CD4-positive, alpha-beta T cell treated with Interleukin-1 beta for 1 hour (primary cell): ENCODE measurements around the gene SEMA4D.

Source experiments
- DNase-seq, 2 donors: peaks; one replicate each; pipeline ENCODE4 v3.0.0-alpha.2; 2020 to 2022

Gene SEMA4D

GRCh38 chr9:89408628-89409101, 89.2 kb downstream of the SEMA4D start:
- DNase-seq = peak; percentile 71 to 75

GRCh38 chr9:89407070-89407469, 90.8 kb downstream of the SEMA4D start:
- DNase-seq = no peak

GRCh38 chr9:89405826-89406225, 92.1 kb downstream of the SEMA4D start:
- DNase-seq = peak in 1 of 2 donors; percentile 30

DNA sequence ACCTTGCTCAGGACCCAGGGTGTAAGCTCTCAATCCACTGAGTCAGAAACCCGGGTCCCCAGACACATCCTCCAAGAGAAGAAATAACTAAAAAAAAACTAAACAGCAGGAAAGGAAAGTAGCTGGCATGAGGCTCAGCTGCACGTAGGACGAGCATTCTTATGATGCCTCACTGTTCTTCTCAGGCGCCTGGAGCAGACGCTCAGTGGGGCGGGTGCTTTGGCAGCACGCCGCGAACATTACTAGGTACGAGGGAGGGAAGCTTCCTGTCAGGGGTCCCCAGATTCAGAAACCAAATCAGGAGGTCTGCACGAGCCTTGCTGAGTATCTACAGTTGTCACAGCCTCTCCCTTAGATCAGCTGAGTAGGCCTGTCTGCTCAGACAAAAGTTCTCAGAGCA, 93.8 kb downstream of the SEMA4D start:
- DNase-seq = no peak

GRCh38 chr9:89402695-89403427, 95.1 kb downstream of the SEMA4D start:
- DNase-seq = no peak

GRCh38 chr9:89400403-89401116, 97.4 kb downstream of the SEMA4D start:
- DNase-seq = no peak

DNA sequence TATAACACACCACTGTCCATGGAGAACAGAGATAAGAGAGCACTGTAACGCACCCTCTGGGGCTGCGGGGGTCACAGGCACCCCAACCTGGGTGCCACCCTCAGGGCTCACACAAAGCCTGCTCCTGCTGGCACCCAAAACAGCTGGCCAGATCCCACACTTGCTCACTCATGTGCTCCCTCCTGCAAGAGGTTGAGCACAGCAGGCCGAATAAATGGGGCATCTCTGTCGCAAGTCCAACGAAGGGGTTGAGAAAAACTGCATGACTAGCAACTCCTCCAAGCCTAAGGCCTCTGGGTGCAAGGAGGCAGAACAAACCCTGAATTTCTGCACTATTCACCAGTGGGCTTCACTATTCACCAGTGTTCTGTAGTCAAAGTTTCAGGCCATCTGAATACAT, 99.3 kb downstream of the SEMA4D start:
- DNase-seq = no peak

DNA sequence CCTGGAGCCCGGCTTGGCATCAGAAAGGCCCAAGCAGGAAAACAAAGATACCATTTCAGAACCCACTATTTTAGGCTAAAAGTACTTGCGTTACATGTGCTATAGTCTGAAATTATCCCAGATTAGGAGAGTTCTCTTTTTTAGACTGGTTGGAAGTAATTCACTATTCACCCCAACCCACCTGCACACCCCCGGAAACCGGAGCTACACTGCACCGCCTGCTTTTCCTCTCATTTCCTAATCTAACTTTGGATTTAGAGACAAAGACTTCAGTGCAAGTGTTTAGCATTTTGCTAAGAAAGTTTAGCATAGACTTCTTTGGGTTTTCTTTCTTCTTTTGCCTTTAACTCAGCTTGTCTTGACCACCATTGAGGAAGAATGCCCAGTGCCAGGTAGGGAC, 100.4 kb downstream of the SEMA4D start:
- DNase-seq = no peak

DNA sequence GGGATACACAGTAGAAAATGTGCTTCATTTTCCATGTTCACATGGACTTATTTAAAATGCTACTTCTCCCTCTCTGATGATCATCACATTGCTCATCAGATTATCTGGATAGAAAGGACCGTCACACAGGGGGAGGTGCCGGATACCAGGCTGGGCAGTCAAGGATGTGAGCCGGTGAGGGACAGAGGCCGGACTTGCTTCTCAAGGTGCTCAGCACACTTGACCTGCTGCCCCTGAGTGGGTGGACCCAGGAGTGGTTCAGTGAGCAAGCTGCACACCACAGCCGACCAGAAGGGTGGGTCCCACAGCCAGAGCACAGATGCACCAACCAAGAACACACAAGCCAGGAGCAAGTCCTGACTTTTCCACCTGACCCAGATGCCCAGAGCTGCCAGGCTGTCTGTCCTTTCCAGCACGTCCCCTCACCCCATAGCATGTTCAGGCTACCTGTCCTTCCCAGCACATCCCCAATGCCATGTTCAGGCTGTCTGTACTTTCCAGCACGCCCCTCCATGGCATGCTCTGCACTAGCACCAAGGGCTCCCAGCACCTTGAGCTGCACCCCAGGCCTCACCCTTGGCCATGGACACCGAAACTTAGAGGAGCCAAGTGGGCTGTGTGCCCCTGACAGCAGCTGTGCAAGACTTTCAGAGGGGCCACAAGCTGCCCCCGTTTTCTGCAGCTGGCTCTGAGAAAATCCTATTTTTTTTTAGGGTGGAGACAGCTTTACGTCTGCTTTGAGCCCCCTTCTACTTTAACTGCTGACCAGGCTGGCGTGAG, 101.8 kb downstream of the SEMA4D start:
- no peak for DNase-seq

- DNase-seq = no peak
These were observed 103.5 kb downstream of the SEMA4D start for GRCh38 chr9:89394412-89394811.

DNA sequence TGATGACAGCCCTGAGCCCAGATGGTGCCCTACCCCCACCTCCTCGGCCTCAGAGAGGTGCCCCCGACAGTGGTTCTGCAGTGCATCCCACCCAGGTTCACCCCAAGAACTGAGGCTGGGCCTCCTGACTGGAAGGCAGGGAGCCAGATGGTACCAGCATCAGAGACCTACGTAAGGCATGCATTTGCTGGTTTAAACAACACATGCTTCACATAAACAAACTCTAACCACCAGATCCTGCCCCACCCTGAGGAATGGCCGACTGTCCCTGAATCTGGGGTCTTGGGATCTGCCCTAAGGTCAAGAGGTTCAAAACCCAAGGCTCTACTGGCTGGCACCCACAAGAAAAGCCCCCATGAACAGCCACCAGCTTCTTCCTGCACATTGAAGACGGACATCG, 106.3 kb downstream of the SEMA4D start:
- DNase-seq = no peak

- DNase-seq = no peak
These were observed 107.3 kb downstream of the SEMA4D start for GRCh38 chr9:89390578-89391116.

DNA sequence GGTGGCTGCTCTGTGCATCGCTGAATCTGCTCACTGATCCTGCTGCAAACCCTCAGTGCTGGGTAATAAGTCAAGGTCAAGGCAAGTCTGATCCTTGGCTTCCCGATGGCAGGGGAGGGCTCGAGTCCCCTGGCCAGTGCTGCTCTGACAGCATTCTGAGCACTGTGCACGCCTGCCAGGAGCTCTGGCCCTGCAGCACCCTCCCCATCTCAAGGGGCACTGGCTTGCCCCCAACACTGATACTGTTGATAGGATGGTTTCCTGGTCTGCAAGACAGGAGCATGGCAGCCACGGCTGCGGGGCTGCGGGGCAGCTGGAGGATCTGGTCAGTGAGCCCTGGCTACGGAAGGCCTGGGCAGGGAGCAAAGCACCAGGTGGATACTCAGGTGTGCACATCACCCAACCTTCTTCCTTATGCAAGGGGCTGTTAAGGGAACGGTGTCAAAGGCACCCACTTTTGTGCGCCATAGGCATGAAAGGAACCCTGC, 107.8 kb downstream of the SEMA4D start:
- no peak for DNase-seq

DNA sequence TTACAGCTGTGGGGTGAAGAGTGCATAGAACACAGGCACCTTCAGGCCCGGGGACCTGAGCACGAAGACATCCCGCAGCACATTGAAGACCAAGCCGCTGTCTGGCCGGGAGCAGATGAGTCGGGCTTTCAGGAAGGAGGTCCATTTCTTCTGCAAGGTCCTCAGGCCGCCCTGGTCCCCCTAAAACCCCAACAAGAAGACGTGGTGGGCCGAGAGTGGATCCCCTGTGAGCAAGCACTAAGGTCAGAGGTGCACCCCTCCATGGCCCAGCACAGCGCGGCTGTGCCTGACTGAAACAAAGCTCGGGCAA, 109.1 kb downstream of the SEMA4D start:
- no peak for DNase-seq

DNA sequence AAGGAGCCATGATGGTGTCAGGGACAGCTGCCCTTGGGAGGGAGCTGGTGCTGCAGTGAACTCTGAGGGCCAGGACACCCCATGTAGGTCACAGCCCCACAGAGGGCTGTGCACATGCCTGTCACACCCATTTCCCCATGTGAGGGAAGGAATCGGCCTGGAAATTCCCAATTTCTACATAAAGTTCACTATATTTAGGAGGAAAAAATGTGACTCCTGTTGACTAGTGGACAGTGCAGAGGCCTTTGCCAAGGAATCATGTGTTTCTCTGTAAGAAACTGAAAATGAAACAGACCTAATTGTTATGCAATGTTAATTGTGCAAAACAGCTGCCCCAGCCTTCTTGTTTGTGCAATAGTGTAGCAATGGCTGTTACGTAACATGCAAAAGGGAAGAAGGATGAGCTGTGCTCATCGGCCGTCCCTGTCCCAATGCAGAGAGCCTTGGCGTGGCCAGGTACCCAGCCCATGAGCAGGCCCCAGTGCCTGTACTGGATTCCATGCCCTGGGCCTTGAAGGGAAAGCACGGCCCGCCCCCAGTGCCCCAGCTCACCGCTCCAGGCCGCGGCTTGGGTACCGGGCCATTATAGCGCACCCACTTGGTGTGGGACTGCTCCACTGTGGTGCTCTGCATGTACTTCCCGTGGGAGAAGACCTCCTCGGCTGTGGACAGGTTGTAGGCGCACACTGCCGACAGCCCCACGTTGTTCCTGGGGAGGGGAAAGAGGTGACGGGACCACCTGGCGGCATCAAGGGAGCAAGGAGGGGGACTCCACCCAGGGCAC, 109.6 kb downstream of the SEMA4D start:
- DNase-seq = peak in 1 of 2 donors; percentile 65

DNA sequence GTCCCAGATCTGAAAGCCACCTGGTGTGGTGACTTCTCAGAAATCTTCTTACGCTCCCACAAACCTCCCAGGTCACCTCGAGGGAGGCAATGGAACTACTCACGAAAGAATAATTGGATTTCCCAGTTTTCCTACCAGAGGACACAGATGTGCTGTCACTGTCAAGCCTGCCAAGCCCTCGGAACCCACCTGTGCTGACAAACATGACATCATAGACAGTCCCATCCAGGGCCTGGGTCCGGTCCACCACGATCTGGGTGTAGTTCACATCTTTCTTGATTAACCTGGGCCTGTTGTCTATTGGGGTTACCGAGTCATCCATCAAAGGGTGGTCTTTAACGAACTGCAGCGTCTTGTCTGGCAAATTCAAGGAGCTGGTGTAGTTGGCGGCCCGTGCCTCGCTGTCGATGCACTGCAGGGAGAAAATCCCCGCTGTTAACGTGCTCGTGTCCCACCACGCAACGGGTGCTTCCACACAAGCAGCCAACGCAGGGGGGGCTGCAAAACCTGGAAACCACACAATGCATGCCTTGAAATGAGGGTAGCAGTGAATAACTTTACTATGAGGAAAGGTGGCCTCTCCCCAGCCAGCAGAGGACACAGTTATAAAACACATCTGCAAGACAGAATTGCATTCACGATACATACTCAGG, 110.6 kb downstream of the SEMA4D start:
- no peak for DNase-seq

- DNase-seq = no peak
These were observed 111.1 kb downstream of the SEMA4D start for GRCh38 chr9:89386797-89387196.

DNA sequence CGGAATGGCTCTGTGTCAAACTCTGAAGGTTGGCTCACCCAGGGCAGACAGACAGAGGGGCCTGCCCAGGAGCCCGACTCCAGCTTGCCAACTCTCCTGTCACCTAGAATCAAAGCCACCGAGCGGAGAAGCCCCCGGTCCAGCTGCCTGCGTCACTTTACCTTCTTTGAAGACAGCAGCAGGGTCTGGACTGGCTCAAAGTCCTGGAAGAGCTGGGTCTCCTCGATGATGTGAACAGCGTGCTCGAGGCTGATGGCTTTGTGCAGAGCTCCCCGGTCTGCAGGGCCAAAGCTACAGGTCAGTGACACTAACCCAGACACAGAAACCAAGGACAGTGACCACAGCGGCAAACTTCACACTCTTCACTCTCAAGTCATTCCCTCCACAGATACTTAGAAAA, 111.7 kb downstream of the SEMA4D start:
- no peak for DNase-seq

DNA sequence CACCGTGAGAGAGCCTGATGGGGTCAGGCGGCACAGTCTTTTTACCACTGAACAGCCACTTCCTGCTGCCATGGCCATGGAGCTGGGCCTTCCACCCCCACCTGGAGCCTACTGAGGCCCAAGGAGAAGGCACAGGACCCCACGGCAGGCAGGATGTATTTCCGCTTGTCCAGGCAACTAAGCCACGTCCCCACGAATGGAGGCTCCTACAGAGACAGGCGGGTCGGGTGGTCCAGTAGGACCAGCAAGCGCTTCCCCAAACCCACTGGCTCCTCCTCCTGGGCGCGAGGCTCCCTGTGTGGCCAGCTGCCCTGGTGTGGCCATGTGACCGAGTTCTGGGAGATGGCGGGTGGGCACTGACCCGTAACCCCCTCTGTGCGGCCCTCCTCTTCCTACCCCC, 113.1 kb downstream of the SEMA4D start:
- no peak for DNase-seq

GRCh38 chr9:89383721-89384300, 114.1 kb downstream of the SEMA4D start:
- no peak for DNase-seq

DNA sequence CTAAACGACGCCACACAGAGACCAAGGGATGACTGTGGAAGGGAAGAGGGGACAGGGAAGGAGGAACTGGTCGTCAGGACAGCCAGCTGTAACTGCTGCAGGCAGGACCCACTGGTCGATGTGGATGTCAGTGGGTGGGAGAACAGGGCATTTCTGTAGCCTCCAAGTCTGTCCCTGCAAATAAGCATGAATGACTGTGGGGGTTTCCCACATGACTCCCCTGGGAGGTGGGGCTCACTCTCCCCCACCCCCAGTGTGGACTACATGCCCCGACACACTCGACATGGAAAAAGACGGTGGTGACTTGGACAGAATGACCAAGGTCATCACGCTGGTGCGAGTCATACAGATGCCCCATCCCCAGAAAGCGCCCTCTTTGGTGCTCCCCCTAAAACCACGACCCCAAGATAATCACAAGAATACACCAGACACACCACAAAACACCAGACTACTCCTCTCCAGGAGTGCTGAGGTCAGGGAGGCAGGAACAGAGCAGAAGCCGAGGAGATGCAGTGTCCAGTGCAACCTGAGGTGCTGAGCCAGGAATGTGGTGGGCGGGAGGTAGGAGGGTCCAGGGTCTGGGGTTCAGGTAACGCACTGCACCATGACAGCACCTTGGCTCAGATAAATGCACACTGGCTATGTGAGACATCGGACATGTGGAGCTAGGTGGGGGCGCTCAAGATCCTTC, 114.7 kb downstream of the SEMA4D start:
- no peak for DNase-seq
